ENCODE results near the gene ZSWIM5.
"Not testable (repeated sequence)": the region's sequence is repeated elsewhere in the genome, so short reads cannot be mapped to it uniquely, and the experiment has no call there.

ZSWIM5 gene

DNA sequence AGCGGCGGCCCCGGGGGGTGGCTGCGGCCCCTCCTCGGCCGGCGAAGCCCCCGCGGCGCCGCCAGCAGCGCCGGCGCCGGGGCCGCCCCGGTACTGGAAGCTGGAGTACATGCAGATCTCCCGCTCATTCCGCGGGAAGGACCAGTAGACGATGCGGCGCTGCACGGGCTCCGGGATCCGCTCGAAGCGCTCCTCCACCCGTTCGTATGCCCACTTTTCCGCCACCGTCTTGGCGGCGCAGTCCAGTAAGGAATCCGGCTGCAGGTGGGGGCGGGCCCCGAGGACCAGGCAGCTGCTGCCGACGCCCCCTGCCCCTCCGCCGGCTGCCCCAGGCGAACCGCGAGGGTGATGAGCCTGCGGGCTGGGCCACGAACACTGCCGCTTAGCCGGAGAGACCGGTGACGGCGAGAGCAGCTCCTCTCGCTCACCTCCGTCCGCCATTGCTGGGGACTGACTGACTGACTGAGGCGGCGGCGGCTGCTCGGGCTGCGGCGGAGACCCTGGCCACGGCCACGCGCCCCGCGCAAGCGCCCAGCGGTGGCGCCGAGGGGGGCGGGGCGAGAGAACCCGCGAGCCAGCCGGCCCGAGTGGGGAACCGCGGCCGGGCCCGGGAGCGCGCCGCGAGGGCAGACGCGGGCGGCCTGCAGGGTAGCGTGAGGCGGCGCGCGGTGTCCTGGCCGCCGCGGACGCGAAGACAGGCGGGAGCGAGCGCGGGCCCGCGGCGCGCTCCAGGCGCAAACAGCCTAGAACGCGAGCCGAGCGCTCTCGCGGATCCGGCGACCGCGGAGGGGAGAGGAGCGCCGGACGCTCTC lies at the start of gene ZSWIM5:
Gene ZSWIM5, minus strand, starts transcription at position 696 of the 812 bp plus-strand sequence. Its CDS starts 255 bp downstream, at position 441.
- DNase-seq (ENCODE audit: low spot score), result peak; percentile 70

DNA sequence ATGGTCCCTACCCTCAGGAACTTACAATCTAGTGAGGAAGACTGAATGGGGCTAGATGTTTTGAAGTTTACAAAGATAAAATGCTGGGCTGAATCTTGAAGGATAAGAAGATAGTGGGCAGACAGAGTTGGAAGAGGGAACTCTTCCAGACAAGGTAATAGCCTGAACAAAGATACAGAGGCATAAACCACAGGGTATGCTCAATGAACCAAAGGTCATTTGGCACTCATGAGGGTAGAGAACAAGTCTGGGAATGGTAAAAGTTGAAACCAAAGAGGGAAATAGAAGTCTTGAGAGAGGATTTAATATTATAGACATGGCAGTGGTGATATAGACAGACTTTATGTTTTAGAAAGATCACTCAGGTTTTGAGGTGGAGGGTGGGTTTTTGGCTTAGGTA lies 48.1 kb upstream of the ZSWIM5 start:
- DNase-seq (ENCODE audit: low spot score), result no peak

DNA sequence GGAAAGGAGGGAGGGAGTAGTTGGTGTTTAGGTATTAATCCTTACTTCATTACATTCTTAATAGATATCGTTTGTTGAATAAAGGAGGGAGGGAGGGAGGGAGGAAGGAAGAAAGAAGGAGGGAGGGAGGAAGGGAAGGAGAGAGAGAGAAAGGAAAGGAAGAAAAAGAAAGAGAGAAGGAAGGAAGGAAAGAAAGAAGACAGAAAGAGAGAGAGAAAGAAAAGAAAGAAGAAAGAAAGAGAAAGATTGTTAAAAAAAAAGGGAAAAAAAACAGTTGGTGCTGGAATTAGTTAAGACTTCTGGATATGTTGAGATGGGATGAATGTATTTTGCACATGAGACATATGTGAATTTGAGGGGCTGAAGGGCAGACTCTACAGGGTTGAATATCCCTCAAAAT lies 44.1 kb upstream of the ZSWIM5 start:
- DNase-seq (ENCODE audit: low spot score), result no peak

DNA sequence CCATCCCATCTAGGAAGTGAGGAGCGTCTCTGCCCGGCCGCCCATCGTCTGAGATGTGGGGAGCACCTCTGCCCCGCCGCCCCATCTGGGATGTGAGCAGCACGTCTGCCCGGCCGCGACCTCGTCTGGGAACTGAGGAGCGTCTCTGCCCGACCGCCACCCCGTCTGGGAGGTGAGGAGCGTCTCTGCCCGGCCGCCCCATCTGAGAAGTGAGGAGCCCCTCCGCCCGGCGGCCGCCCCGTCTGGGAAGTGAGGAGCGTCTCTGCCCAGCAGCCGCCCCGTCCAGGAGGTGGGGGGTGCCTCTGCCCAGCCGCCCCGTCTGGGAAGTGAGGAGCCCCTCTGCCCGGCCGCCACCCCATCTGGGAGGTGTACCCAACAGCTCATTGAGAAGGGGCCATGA lies 41.6 kb upstream of the ZSWIM5 start:
- not testable (repeated sequence) for DNase-seq (ENCODE audit: low spot score)

DNA sequence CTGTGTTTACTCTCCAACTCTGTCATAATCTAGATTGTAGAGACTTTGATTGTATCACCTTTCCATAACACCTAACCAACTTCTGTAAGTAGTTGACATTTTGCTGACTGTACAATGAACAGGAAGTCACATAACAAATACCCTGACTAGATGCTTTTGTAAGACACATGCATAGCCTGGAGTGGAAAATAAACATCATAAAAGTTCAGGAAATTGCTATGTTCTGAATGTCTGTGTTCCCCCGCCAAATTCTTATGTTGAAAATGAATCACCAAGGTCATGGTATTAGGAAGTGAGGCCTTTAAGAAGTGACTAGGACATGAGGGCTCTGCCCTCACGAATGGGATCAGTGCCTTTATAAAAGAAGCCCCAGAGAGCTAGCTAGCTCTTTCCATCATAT lies 40.4 kb upstream of the ZSWIM5 start:
- DNase-seq (ENCODE audit: low spot score), result peak; percentile 5

DNA sequence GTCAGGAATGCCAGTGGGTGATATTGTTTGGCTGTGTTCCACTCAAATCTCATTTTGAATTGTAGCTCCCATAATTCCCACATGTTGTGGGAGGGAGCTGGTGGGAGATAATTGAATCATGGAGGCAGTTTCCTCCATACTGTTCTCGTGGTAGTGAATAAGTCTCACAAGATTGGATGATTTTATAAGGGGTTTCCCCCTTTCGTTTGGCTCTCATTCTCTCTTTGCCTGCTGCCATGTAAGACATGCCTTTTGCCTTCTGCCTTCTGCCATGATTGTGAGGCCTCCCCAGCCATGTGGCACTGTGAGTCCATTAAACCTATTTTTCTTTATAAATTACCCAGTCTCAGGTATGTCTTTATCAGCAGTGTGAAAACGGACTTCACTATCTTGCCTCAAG lies 40.0 kb upstream of the ZSWIM5 start:
- DNase-seq (ENCODE audit: low spot score), result not testable (repeated sequence)

DNA sequence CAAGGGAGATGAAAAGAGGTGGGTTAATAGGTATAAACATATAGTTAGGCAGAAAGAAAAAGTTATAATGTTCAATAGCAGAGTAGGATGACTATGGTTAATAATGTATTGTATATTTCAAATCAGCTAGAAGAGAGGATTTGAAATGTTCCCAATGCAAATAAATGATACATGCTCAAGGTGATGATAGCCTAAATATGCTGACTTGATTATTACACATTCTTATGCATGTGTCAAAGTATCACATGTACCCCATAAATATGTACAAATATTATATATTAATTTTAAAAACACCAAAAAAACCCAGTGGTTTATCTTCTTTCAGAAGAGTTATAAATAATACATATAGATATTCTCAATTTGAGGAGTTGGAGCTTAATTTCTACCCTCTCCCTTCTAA lies 38.3 kb upstream of the ZSWIM5 start:
- DNase-seq (ENCODE audit: low spot score), result no peak

DNA sequence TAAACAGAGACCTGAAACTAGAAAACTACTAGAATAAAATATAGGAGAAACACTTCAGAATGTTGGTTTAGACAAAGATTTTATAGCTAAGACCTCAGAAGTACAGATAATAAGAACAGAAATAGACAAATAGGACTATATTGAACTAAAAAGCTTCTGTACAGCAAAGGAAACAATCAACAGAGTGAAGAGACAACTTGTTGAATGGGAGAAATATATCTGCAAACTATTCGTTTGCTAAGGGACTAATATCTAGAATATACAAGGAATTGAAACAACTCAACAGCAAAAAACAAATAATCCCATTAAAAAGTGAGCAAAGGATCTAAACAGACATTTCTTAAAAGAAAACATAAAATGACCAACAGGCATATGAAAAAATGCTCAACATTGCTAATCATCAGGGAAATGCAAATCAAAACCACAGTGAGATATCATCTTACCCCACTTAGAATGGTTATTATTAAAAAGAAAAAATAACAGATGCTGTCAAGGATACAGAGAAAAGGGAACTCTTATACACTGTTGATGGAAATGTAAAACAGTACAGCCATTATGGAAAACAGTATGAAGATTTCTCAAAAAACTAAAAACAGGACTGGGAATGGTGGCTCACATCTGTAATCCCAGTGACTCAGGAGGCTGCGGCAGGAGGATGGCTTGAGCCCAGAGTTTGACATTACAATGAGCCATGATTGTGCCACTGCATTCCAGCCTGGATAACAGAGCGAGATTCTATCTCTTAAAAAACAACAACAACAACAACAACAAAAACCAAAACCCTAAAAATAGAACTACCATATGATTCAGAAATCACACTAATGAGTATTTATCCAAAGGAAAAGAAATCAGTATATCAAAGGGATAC lies 37.3 kb upstream of the ZSWIM5 start:
- DNase-seq (ENCODE audit: low spot score), result no peak

DNA sequence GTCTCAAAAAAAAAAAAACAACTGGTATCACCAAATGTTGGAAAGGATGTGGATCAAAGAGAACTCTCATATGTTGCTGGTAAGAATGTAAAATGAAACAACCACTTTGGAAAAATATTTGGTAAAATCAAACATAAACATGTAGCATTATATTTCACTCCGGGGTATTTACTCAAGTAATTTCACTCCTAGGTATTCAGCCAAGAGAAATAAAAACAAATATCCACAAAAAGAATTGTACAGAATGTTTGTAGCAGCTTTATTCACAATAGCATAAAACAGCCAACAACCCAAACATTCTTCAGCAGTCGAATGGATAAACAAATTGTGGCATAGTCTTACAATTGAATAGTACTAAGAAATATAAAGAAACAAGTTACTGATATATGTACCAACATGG lies 32.4 kb upstream of the ZSWIM5 start:
- DNase-seq (ENCODE audit: low spot score), result no peak

DNA sequence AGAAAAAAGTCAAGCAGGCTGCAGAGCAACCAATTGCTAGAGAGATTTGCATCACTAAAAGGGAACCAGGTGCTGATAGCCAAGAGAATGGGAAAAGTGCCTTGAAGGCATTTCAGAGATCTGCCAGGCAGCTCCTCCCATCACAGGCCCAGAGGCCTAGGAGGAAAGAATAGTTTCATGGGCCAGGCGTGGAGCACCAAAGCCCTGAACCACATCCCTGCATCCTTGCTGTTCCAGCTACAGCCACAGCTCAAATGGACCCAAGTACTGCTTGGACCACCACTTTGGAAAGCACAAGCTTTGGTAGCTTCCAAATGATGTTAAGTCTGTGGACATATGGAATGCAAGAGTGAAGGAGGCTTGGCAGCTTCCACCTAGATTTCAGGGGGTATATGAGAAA lies 29.7 kb upstream of the ZSWIM5 start:
- no peak for DNase-seq (ENCODE audit: low spot score)

DNA sequence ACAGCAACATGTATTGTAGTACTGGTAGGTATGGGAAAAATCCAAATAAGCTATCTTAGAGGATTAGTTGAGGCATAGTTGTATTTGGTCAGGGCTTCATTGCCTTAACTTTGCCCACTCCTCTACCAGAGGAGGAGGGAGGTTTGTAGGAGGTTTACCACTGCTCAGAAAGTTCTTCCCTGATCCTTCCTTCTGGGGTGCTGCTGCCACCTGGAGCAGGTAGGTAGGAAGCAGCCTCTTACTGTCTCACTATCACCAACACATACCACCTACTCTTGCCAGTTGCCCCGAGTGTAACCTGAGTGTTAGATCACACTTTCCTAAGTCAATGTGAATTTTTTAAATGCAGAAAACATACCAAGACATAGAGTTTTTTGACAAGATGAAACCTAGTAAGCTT lies 24.1 kb upstream of the ZSWIM5 start:
- no peak for DNase-seq (ENCODE audit: low spot score)

DNA sequence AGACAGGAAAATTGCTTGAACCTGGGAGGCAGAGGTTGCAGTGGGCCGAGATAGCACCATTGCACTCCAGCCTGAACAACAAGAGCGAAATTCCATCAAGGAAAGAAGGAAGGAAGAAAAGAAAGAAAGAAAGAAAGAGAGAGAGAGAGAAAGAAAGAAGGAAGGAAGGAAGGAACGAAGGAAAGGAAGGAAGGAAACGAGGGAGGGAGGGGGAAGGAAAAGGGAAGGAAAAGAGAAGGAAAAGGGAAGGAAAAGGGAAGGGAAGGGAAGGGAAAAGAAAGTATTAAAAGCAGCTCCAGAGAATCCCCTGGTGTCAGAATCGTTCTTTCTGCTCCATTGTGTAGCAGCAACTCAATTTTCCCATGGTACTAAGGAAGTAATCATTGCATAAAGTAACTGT lies 19.2 kb upstream of the ZSWIM5 start:
- no peak for DNase-seq (ENCODE audit: low spot score)

DNA sequence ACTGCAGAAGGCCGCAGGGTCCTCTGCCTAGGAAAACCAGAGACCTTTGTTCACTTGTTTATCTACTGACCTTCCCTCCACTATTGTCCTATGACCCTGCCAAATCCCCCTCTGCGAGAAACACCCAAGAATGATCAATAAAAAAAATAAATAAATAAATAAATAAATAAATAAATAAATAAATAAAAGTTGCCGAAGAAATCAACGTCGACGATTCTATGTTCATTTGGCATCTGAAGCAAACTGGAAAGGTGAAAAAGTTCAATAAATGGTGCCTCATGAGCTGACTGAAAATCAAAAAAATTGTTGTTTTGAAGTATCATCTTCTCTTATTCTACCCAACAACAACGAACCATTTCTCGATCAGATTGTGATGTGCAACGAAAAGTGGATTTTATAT lies 17.3 kb upstream of the ZSWIM5 start:
- DNase-seq (ENCODE audit: low spot score), result not testable (repeated sequence)

DNA sequence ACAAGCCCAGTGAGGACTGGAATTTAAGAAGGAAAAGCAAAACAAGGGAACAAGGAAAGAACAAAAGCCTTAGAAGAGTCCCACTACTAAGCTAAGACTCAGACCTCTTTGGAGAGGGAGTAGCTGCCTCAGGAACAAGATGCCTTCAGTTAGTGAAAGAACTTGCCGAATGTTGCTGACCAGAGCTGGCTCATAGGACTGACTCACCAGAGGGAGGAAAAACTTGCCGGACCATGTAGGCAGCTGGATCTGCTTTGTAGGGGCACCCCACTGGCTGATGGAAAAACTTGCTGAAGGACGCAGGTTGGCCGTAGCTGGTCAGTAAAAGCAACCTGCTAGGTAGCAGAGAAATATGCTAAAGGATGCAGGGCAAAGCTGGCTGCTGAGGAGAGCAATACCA lies 15.3 kb upstream of the ZSWIM5 start:
- no peak for DNase-seq (ENCODE audit: low spot score)

DNA sequence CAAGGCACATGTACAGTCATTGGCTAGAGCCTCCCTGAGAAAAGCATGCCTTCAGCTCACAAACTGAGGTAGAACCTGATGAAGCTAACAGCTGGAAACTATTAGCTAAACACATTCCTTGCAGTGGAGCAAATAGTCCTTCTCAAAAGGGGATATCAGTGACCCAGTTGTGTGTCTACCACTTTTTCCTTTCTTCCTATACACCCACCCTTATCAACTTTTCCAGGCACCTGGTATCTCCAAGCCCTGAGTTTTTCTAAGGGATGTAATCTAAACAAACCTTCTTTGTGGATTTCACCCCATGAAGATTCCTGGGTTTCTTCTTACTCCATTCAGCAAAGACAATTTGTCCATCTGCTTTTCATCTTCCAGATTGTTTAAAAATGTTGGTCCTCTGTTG lies 10.5 kb upstream of the ZSWIM5 start:
- no peak for DNase-seq (ENCODE audit: low spot score)

DNA sequence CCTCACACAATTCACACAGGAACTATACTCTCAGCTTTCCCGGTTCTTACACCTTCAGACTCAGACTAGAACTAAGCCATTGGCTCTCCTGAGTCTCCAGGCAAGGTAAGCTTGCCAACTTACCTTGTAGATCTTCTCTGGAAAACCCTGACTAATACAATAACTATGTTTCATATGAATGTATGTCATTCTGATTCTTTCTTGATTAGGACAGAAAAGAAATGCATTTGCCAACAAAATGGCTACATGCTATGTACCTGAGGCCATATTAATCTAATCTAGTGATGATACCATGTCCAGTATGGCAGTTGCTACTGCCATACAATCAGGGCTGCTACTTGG lies 9.8 kb upstream of the ZSWIM5 start:
- DNase-seq (ENCODE audit: low spot score), result no peak

DNA sequence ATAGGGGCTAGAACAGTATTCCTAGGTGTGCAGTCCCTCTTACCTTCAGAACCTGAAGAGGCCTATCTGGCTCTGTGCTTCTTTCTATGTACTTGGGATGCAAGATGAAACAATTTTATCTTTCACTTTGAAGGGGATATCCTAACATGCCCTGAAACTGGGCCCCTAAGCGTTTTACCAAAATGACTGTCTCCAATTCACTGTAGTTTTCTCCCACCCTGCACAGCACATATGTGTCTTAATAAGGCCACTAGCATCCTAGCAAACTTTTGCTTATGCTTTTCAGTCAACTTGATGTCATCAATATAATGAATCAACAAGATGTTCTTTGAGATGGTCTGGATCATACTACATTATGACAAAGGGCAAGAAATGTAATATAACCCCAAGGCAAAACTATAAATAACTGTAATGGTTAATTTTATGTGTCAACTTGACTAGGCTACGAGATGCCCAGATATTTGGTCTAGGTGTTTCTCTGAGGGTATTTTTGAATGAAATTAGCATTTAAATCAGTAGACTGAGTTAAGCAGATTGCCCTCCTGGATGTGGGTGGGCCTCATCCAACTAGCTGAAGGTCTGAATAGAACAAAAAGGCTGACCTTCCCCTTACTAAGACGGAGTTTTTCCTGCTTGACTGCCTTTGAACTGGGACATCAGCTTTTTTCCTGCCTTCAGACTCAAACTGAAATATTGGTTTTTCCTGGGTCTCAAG lies 9.2 kb upstream of the ZSWIM5 start:
- DNase-seq (ENCODE audit: low spot score), result no peak

DNA sequence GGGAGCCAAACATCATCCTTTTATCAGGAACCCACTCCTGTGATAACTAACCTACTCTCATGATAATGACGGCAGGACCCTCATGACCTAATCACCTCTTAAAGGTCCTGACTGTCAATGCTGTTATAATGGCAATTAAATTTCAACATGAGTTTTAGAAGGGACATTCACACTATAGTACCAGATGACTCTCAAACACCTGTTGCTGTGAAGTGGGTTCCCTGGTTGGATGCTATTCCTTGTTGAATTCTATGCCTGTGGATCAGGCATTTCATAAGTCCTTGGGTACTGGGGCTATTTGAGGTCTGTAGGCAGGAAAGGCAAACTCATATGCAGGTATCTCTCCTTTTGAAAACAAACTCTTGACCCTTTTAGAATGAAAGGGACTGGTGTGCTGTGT lies 7.5 kb upstream of the ZSWIM5 start:
- no peak for DNase-seq (ENCODE audit: low spot score)

DNA sequence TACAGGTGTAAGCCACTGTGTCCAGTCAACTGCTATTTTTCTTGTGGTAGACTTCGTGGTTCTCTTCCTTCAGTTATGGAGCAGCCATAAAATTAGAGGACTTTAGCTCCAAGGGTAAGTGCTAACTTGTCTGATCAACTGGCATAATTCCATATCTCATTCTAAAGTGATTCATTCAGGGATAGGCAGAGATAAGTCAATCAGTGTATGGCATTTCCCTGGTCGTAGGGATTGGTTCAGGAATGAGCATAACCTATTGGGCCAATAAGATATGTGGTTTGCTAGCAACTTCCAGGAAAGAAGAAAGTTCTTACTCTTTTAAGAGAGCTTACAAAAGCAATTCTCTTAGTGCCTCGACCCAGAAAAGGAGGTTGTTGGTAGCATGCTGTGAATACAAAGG lies 4.7 kb upstream of the ZSWIM5 start:
- no peak for DNase-seq (ENCODE audit: low spot score)

DNA sequence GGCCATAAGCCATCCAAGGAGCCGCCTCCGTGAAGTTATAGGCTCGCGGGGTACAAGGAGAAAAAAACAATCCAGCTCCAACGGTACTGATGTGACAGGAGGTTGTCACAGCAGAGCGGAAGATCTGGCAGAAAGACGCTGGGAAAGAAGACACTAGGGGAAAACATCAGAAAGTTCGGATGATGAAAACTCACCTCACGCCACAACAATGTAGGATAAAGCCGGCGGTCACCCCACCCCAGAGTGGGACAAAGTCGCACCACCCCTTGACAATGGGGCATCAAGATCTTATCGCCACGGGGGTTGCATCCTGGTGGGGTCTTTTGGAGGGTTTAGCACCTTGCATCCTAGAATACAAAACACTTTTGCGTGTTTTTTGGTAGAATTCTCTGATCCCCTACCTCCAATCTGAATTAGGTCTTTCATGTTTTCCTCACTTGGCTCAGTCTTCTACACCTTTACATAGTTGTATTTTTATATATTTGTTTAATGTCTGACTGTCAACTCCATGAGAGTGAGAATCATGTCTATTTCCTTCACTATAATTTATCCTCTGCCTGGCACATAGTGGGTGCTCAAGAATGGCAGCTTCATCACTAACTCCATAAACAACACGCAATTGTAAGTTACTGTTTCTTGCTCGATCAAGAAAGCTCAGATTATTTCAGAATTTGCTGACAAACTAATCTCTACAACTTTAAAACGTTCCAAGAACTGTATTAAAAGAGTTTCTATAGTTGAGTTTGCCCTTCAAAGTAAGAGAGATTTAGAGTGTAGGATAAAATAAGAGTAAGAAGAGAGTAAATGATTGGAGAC lies 611 bp upstream of the ZSWIM5 start:
- peak; percentile 22 for DNase-seq (ENCODE audit: low spot score)

DNA sequence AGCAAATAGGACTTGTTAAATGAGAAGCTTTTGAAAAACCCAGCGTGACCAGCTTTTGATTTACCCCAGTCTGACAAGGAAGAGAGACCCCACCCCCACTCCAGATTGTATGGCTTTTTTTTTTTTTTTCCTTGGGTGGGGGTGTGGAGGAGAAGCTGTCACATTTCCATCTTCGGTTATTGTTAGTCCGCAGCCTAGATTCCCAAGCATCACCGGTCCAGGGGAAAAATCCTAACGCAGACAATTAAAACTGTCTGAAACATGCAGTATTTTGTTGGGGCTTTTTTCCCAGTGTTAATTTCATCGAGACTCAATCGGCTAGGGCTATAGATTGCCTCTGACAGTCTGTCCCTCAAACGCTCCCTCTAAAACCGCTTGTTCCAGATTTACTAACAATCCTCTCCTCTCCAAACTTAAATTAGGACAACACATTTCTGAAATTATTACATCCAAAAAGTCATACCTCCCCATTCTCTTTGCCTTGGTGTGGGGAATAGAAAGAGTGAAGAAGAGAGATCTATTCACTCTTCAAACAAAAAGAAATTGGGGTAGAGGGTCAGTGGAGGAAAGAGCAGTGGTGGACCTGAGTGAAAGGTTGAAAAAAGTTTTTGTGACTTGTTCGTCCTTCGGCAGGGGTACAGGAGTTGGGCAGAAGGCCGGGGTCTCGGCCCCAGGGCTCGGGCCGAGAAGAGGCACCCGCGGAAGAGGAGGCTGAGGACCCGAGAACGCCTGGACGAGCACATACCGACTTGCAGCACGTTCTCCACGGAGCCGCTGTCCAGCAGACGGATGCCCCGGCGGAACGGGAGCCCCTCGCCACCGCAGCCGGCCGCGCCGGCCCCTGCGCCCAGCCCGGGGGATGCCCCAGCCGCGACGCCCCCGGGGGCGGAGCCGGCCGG lies 1.1 kb downstream of the ZSWIM5 start:
- DNase-seq (ENCODE audit: low spot score), result peak; percentile 54

Data from pons (tissue), 1 donor.